Stimulated activated CD4-positive, alpha-beta T cell treated with anti-CD3 and anti-CD28 coated beads, Interleukin-1b, Interleukin-23, amount 100 ng/mL, for 48 hours (primary cell): Measurements from ENCODE around the gene NOL4L.

ENCODE experiments used
- DNase-seq: peaks from one replicate; pipeline ENCODE4 v3.0.0-alpha.2; 2020

Gene NOL4L

DNA sequence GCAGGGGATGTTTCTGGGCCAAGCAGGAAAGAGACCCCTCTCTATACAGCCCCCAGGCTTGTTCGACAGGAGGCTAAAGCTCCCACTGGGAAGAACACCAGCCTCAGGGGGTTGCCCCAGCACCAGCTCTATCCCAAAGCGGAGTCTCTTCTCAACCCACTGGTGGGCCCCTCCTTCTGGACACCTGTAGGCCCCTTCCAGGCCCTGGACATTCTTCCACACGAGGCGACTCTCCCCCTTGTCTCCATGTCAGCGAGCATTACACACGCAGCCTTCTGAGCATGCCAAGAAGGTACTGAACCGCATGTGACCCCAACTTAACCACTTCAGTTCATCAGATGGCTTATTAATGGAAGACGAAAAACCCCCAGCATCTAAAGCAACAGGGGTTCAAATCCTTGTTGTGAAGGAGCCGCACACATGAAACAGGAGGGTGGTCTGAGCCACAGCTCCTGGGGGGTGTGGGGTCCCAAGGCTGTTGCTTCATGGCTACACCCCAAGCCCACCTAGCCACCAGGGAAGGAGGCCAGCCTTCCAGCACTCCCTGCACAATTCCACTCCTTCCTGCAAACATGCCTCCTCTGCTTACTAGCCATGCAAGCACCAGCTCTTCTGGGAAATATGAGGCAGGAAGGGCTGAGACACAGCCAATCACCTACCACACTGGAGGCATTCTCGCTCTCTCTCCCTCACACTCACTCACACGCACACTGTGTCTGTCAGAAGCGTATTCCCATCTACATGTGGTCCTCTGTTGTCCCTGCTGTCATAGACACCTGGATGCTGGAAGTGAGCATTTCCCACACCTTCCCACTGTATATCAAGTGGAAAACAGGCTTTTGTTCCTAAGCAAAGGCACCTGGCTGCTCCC, 104.5 kb downstream of the NOL4L start:
- no peak for DNase-seq

DNA sequence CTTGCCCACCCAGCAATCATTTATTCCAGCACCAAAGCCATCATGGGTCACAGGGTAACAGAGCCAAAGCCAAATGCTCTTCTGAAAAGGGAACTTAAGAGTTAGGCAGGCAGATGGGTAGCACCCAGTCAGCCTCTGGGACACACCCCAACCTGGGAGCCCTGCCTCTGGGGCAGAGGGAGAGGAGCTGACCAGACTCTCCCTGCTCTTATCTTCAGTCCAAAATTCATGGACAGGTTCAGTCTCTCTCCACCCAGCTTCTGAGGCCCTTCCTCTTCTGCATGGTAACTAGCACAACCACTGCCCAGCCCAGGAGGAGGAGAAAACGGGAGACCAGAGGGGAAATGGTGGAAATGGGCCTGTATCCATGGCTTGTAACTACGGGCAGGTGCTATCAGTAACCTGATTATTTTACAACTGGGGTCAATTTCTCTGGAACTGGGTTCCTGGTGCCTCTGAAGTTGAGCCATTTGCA, 105.4 kb downstream of the NOL4L start:
- DNase-seq, result no peak

DNA sequence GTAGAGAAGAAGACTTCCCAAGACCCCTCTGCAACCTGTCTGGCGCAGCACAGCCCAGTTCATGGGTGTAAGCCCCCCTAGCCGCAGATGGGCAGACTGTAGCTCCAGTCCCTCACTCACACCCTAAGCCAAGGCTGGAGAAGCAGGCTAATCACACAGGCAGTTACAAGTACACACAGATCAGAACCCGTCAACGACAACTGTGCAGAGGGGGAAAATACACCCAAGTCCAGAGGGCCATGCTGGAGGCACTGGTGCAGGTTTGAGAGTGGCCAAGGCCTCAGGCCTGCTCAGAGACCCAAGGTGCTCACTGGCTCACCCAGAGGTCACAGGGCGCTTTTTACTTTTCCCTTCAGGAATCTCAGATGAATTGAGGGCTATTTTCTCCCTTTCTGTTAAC, 106.1 kb downstream of the NOL4L start:
- DNase-seq, result no peak

DNA sequence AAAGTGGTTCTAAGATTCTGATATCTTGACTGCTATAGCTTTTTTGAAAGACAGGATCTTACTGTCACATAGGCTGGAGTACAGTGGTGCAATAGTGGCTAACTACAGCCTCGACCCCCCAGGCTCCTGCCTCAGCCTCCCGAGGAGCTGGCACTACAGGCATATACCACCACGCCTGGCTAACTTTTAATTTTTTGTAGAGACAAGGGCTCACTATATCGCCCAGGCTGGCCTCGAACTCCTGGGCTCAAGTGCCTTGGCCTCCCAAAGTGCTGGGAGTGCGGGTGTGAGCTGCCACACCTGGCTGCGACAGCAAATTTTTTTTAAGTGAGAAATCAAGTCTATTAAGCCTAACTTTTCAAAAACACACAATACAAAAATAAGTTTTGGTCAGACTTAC, 106.6 kb downstream of the NOL4L start:
- DNase-seq, result no peak

DNA sequence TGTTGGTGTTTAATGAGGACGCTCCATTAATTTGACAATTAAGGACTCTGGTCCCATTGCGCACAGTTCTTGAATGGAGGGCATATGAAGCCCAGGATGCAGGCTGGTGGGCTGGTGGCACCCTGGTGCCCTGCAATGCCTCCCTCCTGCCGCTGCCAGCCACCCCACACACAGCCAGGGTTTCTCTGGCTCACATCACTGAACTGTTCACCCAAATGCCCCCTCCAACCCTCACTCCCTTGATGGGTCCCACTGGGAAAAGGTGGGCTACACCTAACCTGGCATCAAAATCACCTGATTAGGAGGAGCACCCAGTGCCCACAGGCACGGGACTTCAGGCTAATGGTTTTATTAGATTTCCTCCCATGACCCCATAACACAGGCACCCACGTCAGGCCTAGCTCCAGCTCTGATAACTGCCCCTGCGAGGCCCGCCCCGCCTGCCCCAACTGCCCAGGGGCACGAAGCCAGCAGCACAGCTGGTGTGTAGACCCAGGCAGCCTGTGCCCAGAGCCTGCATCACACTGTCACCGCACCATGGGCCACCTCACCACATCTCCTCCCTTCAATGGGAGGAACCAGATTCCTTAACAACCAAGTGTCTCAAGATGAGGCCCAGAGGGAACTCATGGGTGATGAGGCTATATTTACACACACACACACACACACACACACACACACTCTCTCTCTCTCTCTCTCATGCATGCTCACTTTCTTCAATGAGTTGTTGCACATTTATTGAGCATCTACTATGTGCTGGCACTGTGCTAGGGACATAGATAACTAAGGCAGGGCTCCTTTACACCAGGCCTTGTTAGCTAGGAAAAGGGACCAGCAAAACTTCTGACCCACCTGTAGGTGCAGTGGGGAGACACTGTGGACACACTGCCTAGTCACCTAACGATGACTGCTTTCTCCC, 107.3 kb downstream of the NOL4L start:
- no peak for DNase-seq

DNA sequence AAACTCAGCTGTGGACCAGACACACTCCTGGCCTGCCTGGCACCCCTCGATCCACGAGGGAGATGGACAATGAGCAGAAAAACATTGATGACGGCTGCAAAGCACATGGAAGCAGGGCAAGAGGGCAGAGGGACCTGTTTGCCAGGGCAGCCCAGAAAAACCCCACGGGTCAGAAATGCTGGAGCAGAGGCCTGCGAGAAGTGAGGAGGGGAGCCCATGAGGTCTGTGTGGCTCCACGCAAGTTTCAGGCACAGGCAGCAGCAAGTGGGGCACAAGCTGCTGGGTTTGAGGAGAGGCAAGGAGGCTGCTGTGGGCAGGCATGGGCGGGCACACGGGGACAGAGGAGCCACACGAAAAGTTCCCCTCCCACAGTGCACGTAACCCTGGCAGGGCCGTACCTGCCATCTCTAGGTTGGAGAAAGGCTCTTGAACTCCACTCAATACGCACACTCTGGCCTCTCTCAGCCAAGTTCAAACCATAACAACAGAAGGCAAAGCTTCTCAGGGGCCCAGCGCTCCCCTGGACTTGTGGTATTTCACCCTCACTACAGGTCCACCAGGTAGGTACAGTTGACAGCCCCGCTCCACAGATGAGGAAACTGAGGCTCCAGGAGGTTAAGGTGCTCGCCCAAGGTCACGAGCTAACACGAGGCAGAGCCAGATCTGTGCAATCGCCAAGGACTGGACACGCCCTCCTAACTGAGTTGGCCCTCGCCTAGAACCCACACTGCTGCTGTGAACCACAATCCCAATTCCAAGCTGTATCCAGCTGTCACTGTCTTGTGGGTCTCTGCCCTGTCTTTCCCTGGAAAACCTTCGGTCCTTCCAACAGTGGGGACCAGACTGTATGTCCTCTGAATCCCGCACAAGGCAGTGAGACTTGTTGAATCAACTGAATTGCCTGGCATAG, 108.2 kb downstream of the NOL4L start:
- DNase-seq, result no peak

DNA sequence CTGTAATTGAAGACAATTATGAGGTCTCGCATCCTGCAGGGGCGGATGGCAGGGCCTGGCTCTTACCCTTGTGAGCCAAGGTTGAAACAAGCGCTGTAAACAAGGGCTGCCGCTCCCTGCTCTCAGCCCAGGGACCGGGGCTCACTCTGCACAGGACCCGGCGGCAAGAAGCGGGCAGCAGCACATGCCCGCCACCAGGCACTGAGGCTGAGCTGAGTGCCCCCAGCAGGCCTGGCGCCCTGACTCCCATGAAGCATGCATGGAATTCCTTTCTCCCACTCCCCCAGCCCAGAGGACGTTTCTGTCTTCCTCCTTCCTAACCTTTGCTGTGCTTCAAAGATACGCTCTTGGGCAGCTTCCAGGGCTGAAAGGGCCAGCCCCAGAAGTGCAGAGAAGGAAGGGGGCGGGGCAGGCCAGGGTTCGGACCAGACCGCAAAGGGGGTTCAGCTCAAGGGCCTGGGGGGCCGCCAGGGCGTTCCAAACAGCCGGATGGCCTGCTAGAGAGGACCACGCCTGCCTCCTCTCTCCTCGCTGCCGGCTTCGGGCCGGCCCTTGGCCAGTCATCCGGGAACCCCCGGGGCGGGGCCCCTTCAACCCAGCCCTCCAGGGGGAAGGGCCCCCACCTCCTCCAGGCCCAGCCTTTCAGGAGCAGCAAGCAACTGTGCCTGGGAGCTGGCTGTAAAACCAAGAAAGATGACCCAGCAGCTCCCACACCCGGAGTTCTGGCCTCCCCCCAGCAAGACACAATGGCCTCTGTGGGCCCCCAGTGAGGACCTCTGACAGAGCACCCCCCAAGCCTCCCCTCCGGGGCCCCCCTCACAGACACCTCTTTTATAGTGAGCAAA, 109.9 kb downstream of the NOL4L start:
- no peak for DNase-seq

DNA sequence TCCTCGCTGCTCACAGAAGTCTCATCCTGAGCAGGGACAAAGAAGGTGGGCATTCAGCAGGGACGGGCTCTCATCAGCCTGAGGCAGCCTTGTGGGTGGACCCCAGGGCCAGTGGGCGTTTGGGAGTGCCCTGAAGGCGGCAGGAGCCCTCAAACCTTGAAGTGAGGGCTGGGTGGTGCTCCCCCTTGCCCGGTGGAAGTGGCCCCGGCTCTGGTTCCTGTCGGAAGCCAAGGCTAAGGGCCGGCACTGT, 110.5 kb downstream of the NOL4L start:
- DNase-seq, result no peak

DNA sequence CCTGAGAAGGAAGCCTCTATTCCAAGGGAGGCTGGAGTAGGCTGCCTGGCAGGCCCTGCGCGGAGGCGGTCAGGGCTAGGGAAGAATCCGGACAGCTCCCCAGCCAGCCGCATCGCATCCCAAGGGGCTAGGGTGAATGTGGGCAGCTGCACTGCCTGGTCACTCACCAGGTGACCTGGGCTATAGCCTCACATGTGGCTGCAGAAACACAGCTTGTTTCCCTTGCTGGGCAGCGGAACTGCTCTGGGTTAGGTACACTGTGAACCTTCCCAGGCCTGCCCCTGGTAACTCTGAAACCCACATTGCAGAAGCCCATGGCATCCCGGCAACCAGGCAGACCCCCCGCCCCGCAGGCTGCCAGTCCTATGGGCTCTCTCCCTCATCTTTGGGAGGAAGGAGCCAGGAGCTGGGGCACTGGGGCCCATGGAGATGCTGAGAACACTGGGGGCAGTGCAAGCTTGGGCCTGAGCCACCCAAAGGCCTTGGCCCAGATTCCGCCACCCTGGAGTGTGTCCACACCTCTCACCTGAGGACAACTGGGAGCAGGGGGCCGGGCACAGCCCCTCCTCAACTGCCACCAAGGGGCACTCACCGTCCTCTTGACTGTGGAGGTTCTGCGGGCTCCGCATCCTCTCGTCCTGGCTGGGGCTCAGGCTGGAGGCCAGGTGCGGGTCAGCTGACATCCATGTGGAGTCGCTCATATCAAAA, 111.0 kb downstream of the NOL4L start:
- DNase-seq, result no peak

DNA sequence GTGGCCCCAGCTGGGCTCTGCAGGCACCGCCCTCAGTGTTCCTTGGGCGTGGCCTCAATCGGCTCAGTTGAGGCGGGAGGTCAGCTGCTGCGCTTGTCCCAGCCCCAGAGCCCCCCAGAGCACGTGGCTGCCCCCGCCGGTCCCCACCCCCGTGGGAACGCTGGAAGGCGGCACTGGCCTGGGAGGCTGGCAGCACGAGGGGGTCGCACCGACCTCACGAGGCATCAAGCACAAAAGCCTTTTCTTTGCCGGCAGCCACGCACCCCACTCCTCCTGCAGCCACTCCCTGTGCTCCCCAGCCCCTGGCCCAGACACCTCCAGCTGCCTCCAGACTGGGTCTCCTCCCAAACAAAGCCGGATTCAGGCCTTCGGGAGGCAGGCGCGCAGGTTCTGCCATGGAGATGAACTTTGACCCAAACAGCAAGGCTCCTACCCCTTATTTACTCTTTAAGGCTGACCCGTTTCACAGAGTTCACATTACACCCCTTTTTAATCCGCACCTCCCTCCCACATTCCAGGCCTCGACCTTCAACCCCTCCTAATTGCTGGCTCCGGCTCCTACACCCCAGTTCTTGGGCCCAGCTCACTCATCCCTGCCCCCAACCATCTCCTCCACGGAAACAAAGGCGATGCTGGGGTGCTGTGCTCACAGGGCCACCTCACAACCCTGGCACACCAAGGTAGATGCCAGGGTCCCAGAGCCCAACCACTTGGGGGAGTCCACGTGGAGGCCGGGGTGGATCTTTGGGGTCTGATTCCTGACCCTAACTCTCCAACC, 111.7 kb downstream of the NOL4L start:
- no peak for DNase-seq

DNA sequence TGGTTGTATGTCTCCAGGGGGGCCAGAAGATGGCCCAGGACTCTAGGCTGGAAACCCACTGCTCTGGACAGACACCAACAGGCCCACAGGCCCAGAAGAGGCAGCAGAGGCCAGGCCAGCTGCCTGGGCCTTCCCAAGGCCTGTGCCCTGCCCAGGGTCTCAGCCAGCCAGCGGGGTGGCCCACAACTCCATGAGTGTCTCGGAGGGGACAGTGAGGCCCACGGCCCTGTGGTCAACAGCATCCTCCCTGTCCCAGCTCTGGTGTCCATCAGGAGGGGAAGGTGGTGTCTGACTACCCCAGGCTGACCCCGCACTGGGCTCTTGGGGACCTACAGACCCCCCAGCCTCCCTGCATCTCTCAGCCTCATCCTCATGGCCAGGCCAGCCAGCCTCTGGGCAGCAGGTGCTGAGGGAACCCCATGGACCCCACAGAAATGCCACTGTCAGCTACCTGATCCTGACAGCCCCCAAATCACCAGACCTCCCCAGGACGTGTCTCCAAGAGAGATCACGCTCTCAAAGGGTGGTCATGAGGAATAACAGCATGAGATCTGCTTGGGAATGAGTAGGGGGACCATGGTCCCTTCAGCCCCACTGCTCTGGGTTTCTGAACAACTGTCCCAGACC, 112.4 kb downstream of the NOL4L start:
- DNase-seq, result no peak

DNA sequence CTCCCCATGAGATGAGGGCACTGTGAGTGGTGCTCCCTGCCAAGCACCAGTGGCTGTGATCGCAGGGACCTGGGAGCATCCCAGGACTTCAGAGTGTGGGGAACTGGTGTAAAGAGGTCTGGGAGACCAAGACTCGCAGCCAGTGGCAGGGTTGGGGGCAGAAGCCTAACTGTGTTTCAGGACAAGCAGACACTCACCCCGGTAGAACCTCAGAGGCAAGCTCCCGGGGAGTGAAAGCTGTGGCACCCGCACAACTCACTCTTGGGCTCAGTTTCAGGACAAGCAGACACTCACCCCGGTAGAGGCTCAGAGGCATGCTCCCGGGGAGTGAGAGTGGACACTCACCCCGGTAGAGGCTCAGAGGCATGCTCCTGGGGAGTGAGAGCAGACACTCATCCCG, 114.2 kb downstream of the NOL4L start:
- no peak for DNase-seq

DNA sequence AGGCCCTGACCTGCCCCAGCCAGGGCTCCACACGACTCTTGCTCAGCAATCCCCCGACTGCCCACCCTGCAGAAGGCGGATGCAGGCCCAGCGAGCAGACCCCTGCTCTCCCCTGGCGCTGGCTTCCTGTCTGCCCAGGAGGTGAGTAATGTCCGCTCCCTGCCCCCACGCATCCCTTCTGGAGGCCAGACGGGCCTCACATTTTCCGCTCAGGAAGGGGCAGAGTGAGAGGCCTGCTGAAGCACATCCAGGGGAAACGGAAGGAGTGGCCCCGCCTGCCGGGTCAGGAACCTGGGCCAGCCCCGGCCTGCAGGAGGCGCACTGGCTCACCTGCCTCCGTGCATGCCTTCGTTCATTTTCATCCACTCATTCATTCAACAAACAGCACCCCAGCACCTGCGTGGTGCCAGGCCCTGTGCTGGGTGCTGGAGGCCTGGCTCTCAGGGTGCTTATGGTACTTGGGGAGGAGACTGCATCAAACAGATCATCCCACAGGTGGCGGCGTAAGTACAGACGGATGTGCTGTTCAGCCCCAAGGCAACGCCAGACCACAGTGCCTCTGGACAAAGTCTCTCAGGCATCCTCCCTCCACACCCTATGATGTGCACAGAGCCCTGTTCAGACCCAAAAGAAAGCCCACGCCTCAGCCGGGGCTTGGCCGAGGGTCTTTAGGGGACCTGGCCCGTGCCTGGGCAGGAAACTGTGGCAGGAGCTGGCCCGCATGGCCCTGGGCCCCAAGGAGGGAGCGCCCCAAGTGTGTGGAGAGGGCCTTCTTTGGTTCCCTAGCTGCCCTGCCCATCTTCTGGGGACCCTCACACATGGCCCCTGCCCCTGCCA, 114.9 kb downstream of the NOL4L start:
- DNase-seq, result no peak

DNA sequence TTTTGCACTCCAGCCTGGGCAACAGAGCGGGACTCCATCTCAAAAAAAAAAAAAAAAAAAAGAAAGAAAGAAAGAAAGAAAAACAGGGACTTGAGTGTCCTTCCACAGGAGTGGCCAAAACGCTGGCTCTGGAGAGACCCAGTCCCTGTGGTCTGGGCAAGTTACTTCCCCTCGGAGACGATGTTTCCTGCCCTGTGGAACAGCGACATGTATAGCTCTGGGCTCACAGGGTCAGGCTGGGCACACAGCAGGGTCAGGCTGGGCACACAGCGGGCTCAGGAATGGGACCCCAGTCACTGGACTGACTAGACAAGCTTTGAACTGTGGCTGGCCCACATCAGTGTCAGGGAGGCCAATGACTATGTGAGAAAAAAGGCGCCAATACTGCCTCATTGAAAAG, 116.3 kb downstream of the NOL4L start:
- DNase-seq, result no peak

DNA sequence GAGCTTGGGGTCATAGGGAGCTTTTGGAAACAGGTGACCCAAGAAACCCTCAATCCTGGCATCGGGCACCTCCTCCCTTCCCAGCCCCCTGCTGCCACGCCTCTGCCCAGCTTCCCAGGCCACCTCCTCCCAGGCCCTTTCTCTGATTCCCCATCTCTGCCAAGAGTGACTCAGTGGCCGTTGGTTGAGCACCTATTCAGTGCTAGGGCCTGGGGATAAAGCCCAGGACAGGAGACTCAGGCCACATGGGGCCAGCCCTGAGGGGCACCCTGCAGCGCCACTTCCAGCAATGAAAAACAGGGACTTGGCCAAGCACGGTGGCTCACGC, 116.9 kb downstream of the NOL4L start:
- no peak for DNase-seq

DNA sequence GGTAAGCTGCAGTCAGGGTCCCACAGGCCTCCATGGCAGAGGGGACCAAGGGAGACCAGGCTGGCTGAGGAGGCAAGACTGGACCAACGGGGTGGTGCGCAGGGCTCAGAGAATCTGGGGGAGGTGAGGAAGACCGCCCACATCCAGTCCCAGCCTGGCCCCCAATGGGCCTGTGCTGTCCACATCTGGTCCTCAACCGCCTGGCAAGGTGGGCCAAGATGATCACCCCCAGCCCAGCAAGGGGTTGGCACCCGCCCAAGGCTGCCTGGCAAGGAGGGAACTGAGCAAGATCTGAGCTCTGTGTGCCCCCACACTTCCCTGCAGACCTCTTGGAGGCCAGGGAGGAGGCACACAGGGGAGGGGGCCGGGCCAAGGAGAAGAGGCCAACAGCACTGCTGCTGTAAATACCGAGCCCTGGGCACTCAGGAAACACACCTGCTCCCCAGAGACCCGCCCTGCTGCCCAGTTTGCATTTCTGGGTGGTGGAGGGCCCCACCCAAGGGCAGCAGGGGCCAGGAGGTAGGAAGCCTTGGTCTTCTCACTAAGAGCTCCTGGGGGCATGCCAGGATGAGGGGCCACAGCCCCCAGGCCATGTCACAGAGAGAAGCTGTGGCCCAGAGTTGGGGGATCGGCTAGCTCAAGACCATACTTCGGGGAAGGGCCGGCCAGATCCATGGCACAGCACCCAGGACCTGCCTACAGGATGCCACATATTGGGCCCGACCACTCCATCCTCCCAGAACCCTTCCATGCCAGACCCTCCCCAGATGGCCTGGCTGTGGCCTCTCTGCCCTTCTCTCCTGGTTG, 117.4 kb downstream of the NOL4L start:
- DNase-seq, result no peak

DNA sequence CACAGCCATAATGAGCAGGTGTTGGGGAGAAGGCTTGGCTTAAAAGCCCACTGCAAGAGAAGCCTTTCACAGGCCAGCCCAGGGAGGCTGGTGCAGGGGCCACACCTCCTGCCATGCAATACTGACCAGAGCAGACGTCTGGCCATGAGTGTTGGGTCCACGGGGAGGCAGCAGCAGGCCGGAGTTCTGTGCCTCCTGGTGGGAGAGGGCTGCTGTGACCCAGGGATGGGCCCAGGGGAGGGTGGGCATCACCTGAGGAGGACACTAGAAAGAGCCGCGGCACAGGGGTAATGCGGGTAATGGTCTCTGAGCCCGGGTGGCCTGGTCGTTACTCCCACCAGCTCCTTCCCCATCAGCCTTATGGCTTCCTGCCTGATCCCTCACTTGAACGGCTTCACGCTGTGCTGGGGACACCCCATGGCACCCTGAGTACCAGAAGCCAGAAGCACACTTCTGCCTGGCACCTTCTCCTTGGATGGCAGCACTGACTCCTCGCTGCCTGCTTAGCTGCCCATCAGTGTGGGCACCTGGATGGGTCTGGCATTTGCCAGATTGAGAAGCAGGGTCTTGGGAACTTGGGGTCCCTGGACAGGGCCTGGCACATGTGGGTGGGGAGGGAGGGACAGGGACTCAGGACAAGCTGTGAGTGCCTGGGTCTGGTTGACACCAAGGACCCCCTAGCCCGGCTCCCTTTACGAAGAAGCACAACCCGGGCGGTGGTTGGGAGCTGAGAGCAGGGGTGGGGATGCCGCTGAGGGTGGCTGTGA, 118.2 kb downstream of the NOL4L start:
- no peak for DNase-seq
